HEK293 (cell line): ENCODE results near the gene CISD1.

Experiments
- EGR2 ChIP-seq: fragments of 450-650 bp; formaldehyde crosslinking; IDR thresholded peaks from 2 replicates; pipeline ENCODE4 v1.5.1; 2016; ENCODE audit warnings: low read depth, missing biosample characterization, missing genetic modification characterization
- HIC1 ChIP-seq: fragments of 450-650 bp; formaldehyde crosslinking; IDR thresholded peaks from 2 replicates; pipeline ENCODE4 v1.5.1; 2016; ENCODE audit warnings: missing biosample characterization, missing genetic modification characterization
- HOXD13 ChIP-seq: sonication (generic); formaldehyde crosslinking; IDR thresholded peaks from 2 replicates; pipeline ENCODE4 v1.8.0; 2022; ENCODE audit warnings: missing genetic modification reagents, borderline replicate concordance
- IKZF3 ChIP-seq: fragments of 450-650 bp; IDR thresholded peaks from 2 replicates; pipeline ENCODE4 v1.5.0; 2018; ENCODE audit warnings: missing biosample characterization, mild to moderate bottlenecking, missing genetic modification characterization, moderate library complexity
- KLF1 ChIP-seq: fragments of 450-650 bp; formaldehyde crosslinking; IDR thresholded peaks from 2 replicates; pipeline ENCODE4 v1.5.1; 2016; ENCODE audit warnings: missing biosample characterization, missing genetic modification characterization
- KLF10 ChIP-seq: fragments of 450-650 bp; IDR thresholded peaks from 2 replicates; pipeline ENCODE4 v1.5.1; 2018; ENCODE audit warnings: missing biosample characterization, mild to moderate bottlenecking, missing genetic modification characterization
- KLF9 ChIP-seq: fragments of 450-650 bp; formaldehyde crosslinking; IDR thresholded peaks from 2 replicates; pipeline ENCODE4 v1.5.1; 2016; ENCODE audit warnings: missing biosample characterization, missing genetic modification characterization, low read depth
- MZF1 ChIP-seq: fragments of 450-650 bp; formaldehyde crosslinking; IDR thresholded peaks from 2 replicates; pipeline ENCODE4 v1.5.1; 2017; ENCODE audit warnings: missing biosample characterization, missing genetic modification characterization, borderline replicate concordance
- PRDM1 ChIP-seq: fragments of 450-650 bp; formaldehyde crosslinking; IDR thresholded peaks from 2 replicates; pipeline ENCODE4; 2016; ENCODE audit warnings: missing biosample characterization, missing genetic modification characterization
- REST ChIP-seq: fragments of 450-650 bp; formaldehyde crosslinking; IDR thresholded peaks from 2 replicates; pipeline ENCODE4 v1.5.1; 2016; ENCODE audit warnings: missing biosample characterization, missing genetic modification characterization
- SP2 ChIP-seq: fragments of 450-650 bp; formaldehyde crosslinking; IDR thresholded peaks from 2 replicates; pipeline ENCODE4 v1.5.1; 2016; ENCODE audit warnings: missing biosample characterization, missing genetic modification characterization
- ZBTB21 ChIP-seq: fragments of 450-650 bp; formaldehyde crosslinking; IDR thresholded peaks from 2 replicates; pipeline ENCODE4 v1.5.1; 2017; ENCODE audit warnings: missing biosample characterization, missing genetic modification characterization
- ZBTB44 ChIP-seq: fragments of 450-650 bp; IDR thresholded peaks from 2 replicates; pipeline ENCODE4 v1.5.1; 2018; ENCODE audit warnings: missing biosample characterization, mild to moderate bottlenecking, missing genetic modification characterization
- ZBTB49 ChIP-seq: fragments of 450-650 bp; formaldehyde crosslinking; IDR thresholded peaks from 2 replicates; pipeline ENCODE4 v1.5.1; 2016; ENCODE audit warnings: missing biosample characterization, missing genetic modification characterization, low read depth
- ZNF155 ChIP-seq: fragments of 450-650 bp; formaldehyde crosslinking; IDR thresholded peaks from 2 replicates; pipeline ENCODE4 v1.5.1; 2016; ENCODE audit warnings: missing biosample characterization, missing genetic modification characterization
- ZNF18 ChIP-seq: fragments of 450-650 bp; formaldehyde crosslinking; IDR thresholded peaks from 2 replicates; pipeline ENCODE4 v1.5.1; 2016; ENCODE audit warnings: missing biosample characterization, missing genetic modification characterization
- ZNF2 ChIP-seq: fragments of 450-650 bp; formaldehyde crosslinking; IDR thresholded peaks from 2 replicates; pipeline ENCODE4 v1.5.1; 2016; ENCODE audit warnings: missing biosample characterization, missing genetic modification characterization
- ZNF223 ChIP-seq: fragments of 450-650 bp; formaldehyde crosslinking; IDR thresholded peaks from 2 replicates; pipeline ENCODE4 v1.5.1; 2016; ENCODE audit warnings: missing biosample characterization, missing genetic modification characterization
- ZNF302 ChIP-seq: fragments of 450-650 bp; formaldehyde crosslinking; IDR thresholded peaks from 2 replicates; pipeline ENCODE4 v1.5.1; 2016; ENCODE audit warnings: missing biosample characterization, missing genetic modification characterization, low read depth
- ZNF404 ChIP-seq: fragments of 450-650 bp; formaldehyde crosslinking; IDR thresholded peaks from 2 replicates; pipeline ENCODE4 v1.5.1; 2017; ENCODE audit warnings: missing biosample characterization, missing genetic modification characterization
- ZNF488 ChIP-seq: fragments of 450-650 bp; formaldehyde crosslinking; IDR thresholded peaks from 2 replicates; pipeline ENCODE4 v1.5.1; 2016; ENCODE audit warnings: missing biosample characterization, missing genetic modification characterization
- ZNF529 ChIP-seq: fragments of 450-650 bp; formaldehyde crosslinking; IDR thresholded peaks from 2 replicates; pipeline ENCODE4 v1.5.1; 2017; ENCODE audit warnings: missing genetic modification characterization, missing biosample characterization; ENCODE audit not compliant: insufficient replicate concordance
- ZNF624 ChIP-seq: fragments of 450-650 bp; formaldehyde crosslinking; IDR thresholded peaks from 2 replicates; pipeline ENCODE4 v1.5.1; 2017; ENCODE audit warnings: missing biosample characterization, missing genetic modification characterization
- ZNF626 ChIP-seq: fragments of 450-650 bp; sonication (Bioruptor Pico); formaldehyde crosslinking; IDR thresholded peaks from 2 replicates; pipeline ENCODE4 v1.5.1; 2018; ENCODE audit warnings: missing biosample characterization, missing genetic modification characterization, inconsistent platforms
- ZNF704 ChIP-seq: fragments of 450-650 bp; formaldehyde crosslinking; IDR thresholded peaks from 2 replicates; pipeline ENCODE4 v1.5.1; 2016; ENCODE audit warnings: missing biosample characterization, missing genetic modification characterization
- ZSCAN16 ChIP-seq: fragments of 450-650 bp; formaldehyde crosslinking; IDR thresholded peaks from 2 replicates; pipeline ENCODE4 v1.5.1; 2016; ENCODE audit warnings: missing biosample characterization, missing genetic modification characterization

CISD1 gene

GRCh38 chr10:58268946-58269781 lies at the start of gene CISD1 (continued):
- no peak for TF ChIP-seq ZSCAN16 (tag by site-specific recombination)
- TF ChIP-seq REST (tag by site-specific recombination), result peak; percentile 60
- TF ChIP-seq HOXD13 (CRISPR knock-in tag), result no peak
- no peak for TF ChIP-seq ZNF624 (tag by site-specific recombination)
- TF ChIP-seq KLF1 (tag by site-specific recombination), result no peak; the same call in 1 of the 2 replicates
- TF ChIP-seq ZNF704 (tag by site-specific recombination), result no peak
- peak; percentile 95 for TF ChIP-seq KLF9 (tag by site-specific recombination)
- peak; percentile 90 for TF ChIP-seq SP2
- TF ChIP-seq ZNF2, result peak; percentile 79; the same call in 1 of the 2 replicates
- no peak for TF ChIP-seq ZNF18
- TF ChIP-seq HIC1 (tag by site-specific recombination), result peak; percentile 88
- peak; percentile 65 for TF ChIP-seq ZBTB44 (tag by site-specific recombination)
- TF ChIP-seq ZNF223 (tag by site-specific recombination), result no peak
- TF ChIP-seq ZNF302 (tag by site-specific recombination), result no peak
- no peak for TF ChIP-seq ZNF155
- TF ChIP-seq ZNF488 (tag by site-specific recombination), result no peak
- TF ChIP-seq ZNF626 (tag by site-specific recombination), result no peak
- TF ChIP-seq IKZF3 (tag by site-specific recombination), result peak; percentile 69
- 0 out of 2 replicates have a peak, but pooled peaks have one; percentile 31 for TF ChIP-seq KLF10 (tag by site-specific recombination)
- TF ChIP-seq EGR2 (tag by site-specific recombination), result no peak
- TF ChIP-seq MZF1 (tag by site-specific recombination), result 0 out of 2 replicates have a peak, but pooled peaks have one; percentile 45
- no peak for TF ChIP-seq ZBTB21
- peak; percentile 92 for TF ChIP-seq PRDM1 (tag by site-specific recombination)
- TF ChIP-seq ZNF404 (tag by site-specific recombination), result no peak
- TF ChIP-seq ZNF529 (tag by site-specific recombination), result no peak
- no peak for TF ChIP-seq ZBTB49
